Colonic mucosa (tissue), 4 donors: ENCODE results near the gene TMF1. TPM values are rescaled to one million over a fixed set of nuclear protein-coding genes. Genes with fewer than 3 reads are reported as not detected.

Experiments used
- DNase-seq: peaks from one replicate; pipeline ENCODE4 v3.0.0-alpha.2; 2020
- H3K27ac ChIP-seq: fragments of 200-600 bp; one replicate; pipeline ENCODE4 v1.8.0; 2021
- H3K27me3 ChIP-seq: fragments of 200-600 bp; one replicate; pipeline ENCODE4 v1.8.0; 2021
- H3K36me3 ChIP-seq: fragments of 200-600 bp; one replicate; pipeline ENCODE4 v1.8.0; 2021
- H3K4me1 ChIP-seq: fragments of 200-600 bp; one replicate; pipeline ENCODE4 v1.8.0; 2021; ENCODE audit warnings: mild to moderate bottlenecking
- H3K4me3 ChIP-seq: fragments of 200-600 bp; one replicate; pipeline ENCODE4 v1.8.0; 2021
- H3K9ac ChIP-seq, 2 donors: one replicate each; pipeline ENCODE4 v1.7.0; 2013; ENCODE audit warnings: control low read depth in 2 of 2, low read depth in 2 of 2, low read length in 2 of 2
- H3K9me3 ChIP-seq: fragments of 200-600 bp; one replicate; pipeline ENCODE4 v1.8.0; 2021
- CTCF ChIP-seq: fragments of 200-600 bp; IDR thresholded peaks from one replicate; pipeline ENCODE4 v1.8.0; 2022; ENCODE audit warnings: antibody characterized with exemption, mild to moderate bottlenecking
- intact Hi-C: fragments of 100-400 bp; cut with DNase I; formaldehyde crosslinking; loops from one replicate; pipeline ENCODE4 v1.14.1; 2022
- total RNA-seq, 2 donors: library from RNA; stranded (reverse); fragmentation: NEBNext Ultra II Directional in 1 of 2; extraction: Animal tissue kit (Norgen Biotek cat#: 25700) in 1 of 2; gene quantifications; one replicate each; pipeline ENCODE4 v1.2.1, GENCODE V29; 2021
- donor health status: healthy.
- donor health status: DM: no; HTN: no; CAD: no.
- donor health status: DM: no; HTN: no; CAD: no.

TMF1 gene
- total RNA-seq, 2 donors from 2014 or later = 39.0 to 60.2 TPM

- no peak for TF ChIP-seq CTCF
- peaks cover 7% of the 10 kb centered on the region for H3K36me3 ChIP-seq
- intact Hi-C loops = no loop called here
- no peak overlapping the region for H3K4me3 ChIP-seq
- no peaks in the 10 kb centered on the region for H3K27me3 ChIP-seq
- no peaks in the 10 kb centered on the region for H3K4me1 ChIP-seq
- no peak overlapping the region for H3K9ac ChIP-seq
- H3K9me3 ChIP-seq = no peaks in the 10 kb centered on the region
- no peak overlapping the region for H3K27ac ChIP-seq
- DNase-seq = no peak
Measured at GRCh38 chr3:69044608-69045007, 7.5 kb downstream of the TMF1 start.

- intact Hi-C loops = no loop called here
Measured at GRCh38 chr3:69033470-69033869, 18.7 kb downstream of the TMF1 start.

GRCh38 chr3:69032737-69033136 is 19.4 kb downstream of the TMF1 start:
- H3K27me3 ChIP-seq = no peaks in the 10 kb centered on the region
- TF ChIP-seq CTCF = no peak
- H3K4me1 ChIP-seq = no peaks in the 10 kb centered on the region
- no peak overlapping the region for H3K27ac ChIP-seq
- no peak overlapping the region for H3K4me3 ChIP-seq
- no peak for DNase-seq
- H3K9me3 ChIP-seq = no peaks in the 10 kb centered on the region
- no peak overlapping the region for H3K9ac ChIP-seq
- intact Hi-C loops = no loop called here
- H3K36me3 ChIP-seq = peaks cover 22% of the 10 kb centered on the region

More at GRCh38 chr3:69033470-69033869, 18.7 kb downstream of the TMF1 start:
- Histone ChIP-seq H3K4me1 (no peaks in the 10 kb centered on the region), H3K9ac (no peak overlapping the region), H3K36me3 (peaks cover 22% of the 10 kb centered on the region), H3K27me3 (no peaks in the 10 kb centered on the region), H3K9me3 (no peaks in the 10 kb centered on the region), H3K4me3 (no peak overlapping the region), H3K27ac (no peak overlapping the region)
- no peak for DNase-seq
- TF ChIP-seq CTCF = no peak

GRCh38 chr3:69032142-69032541 is 20.0 kb downstream of the TMF1 start:
- H3K4me3 ChIP-seq = no peak overlapping the region
- H3K36me3 ChIP-seq = peaks cover 22% of the 10 kb centered on the region
- TF ChIP-seq CTCF = no peak
- H3K27me3 ChIP-seq = no peaks in the 10 kb centered on the region
- H3K9me3 ChIP-seq = no peaks in the 10 kb centered on the region
- no peak for DNase-seq
- intact Hi-C loops = no loop called here
- no peaks in the 10 kb centered on the region for H3K4me1 ChIP-seq
- no peak overlapping the region for H3K9ac ChIP-seq
- H3K27ac ChIP-seq = no peak overlapping the region

- no peak for TF ChIP-seq CTCF
- Histone ChIP-seq H3K27me3 (no peaks in the 10 kb centered on the region), H3K9me3 (no peaks in the 10 kb centered on the region), H3K4me1 (no peaks in the 10 kb centered on the region), H3K36me3 (peaks cover 22% of the 10 kb centered on the region), H3K4me3 (no peak overlapping the region), H3K9ac (no peak overlapping the region), H3K27ac (no peak overlapping the region)
- intact Hi-C loops = no loop called here
- DNase-seq = no peak
Measured at GRCh38 chr3:69031635-69032034, 20.5 kb downstream of the TMF1 start.

GRCh38 chr3:69020857-69021256 is 31.3 kb downstream of the TMF1 start:
- no peak for DNase-seq
- no peaks in the 10 kb centered on the region for H3K27me3 ChIP-seq
- H3K9me3 ChIP-seq = no peaks in the 10 kb centered on the region
- no peak overlapping the region for H3K9ac ChIP-seq
- no peak overlapping the region for H3K4me3 ChIP-seq
- H3K4me1 ChIP-seq = no peaks in the 10 kb centered on the region
- no peak overlapping the region for H3K27ac ChIP-seq
- H3K36me3 ChIP-seq = no peaks in the 10 kb centered on the region
- intact Hi-C loops = no loop called here
- TF ChIP-seq CTCF = no peak
